SIG-M5 treated with dmso at 0.1 percent for 504 hours (cell line): Measurements from ENCODE around the gene SND1.
"Not testable (repeated sequence)": the region's sequence is repeated elsewhere in the genome, so short reads cannot be mapped to it uniquely, and the experiment has no call there.

Experiments used
- DNase-seq: peaks from one replicate; lab custom pipeline; 2025; ENCODE audit not compliant: unreplicated experiment; lab: John Stamatoyannopoulos, UW

The SND1 gene

GRCh38 chr7:127953423-127954356 lies 301.7 kb downstream of the SND1 start:
- no peak for DNase-seq

GRCh38 chr7:127954357-127954748 lies 302.4 kb downstream of the SND1 start:
- no peak for DNase-seq

- DNase-seq = no peak
Measured at GRCh38 chr7:127955051-127955531, 303.1 kb downstream of the SND1 start.

GRCh38 chr7:127957886-127958285 lies 305.9 kb downstream of the SND1 start:
- DNase-seq = no peak

GRCh38 chr7:127959770-127960169 lies 307.8 kb downstream of the SND1 start:
- no peak for DNase-seq

GRCh38 chr7:127961786-127962453 lies 309.9 kb downstream of the SND1 start:
- DNase-seq = no peak

GRCh38 chr7:127962589-127963361 lies 310.8 kb downstream of the SND1 start:
- DNase-seq = no peak

- DNase-seq = not testable (repeated sequence)
Measured at GRCh38 chr7:127963850-127964249, 311.9 kb downstream of the SND1 start.

GRCh38 chr7:127967281-127967680 lies 315.3 kb downstream of the SND1 start:
- no peak for DNase-seq

- DNase-seq = no peak
Measured at GRCh38 chr7:127968547-127968946, 316.6 kb downstream of the SND1 start.

GRCh38 chr7:127973832-127974231 lies 321.8 kb downstream of the SND1 start:
- no peak for DNase-seq

- no peak for DNase-seq
Measured at GRCh38 chr7:127974446-127975035, 322.5 kb downstream of the SND1 start.

GRCh38 chr7:127976056-127976737 lies 324.2 kb downstream of the SND1 start:
- DNase-seq = no peak

GRCh38 chr7:127976738-127977120 lies 324.7 kb downstream of the SND1 start:
- no peak for DNase-seq

GRCh38 chr7:127978421-127978820 lies 326.4 kb downstream of the SND1 start:
- DNase-seq = no peak

GRCh38 chr7:127979113-127979727 lies 327.2 kb downstream of the SND1 start:
- no peak for DNase-seq

- DNase-seq = no peak
Measured at GRCh38 chr7:127979728-127980126, 327.7 kb downstream of the SND1 start.

GRCh38 chr7:127980901-127981300 lies 328.9 kb downstream of the SND1 start:
- DNase-seq = no peak

GRCh38 chr7:127981965-127982364 lies 330.0 kb downstream of the SND1 start:
- DNase-seq = no peak

- no peak for DNase-seq
Measured at GRCh38 chr7:127983804-127984332, 331.9 kb downstream of the SND1 start.
